Inflammatory macrophage treated with lipopolysaccharide for 1 hour (primary cell): ENCODE measurements around the gene TREM2.
"Not testable (repeated sequence)": the region's sequence is repeated elsewhere in the genome, so short reads cannot be mapped to it uniquely, and the experiment has no call there.

Experiments used
- DNase-seq, 2 donors: peaks; one replicate each; pipeline ENCODE4 v3.0.0-alpha.2; 2020 to 2022

TREM2 gene

GRCh38 chr6:41162687-41163418 lies at the start of gene TREM2:
Gene TREM2, minus strand, starts transcription at chr6:41163116. Its CDS starts 34 bp downstream, at chr6:41163082.
- DNase-seq = peak; percentile 41 to 63

GRCh38 chr6:41209547-41210320 lies 46.8 kb upstream of the TREM2 start:
- no peak for DNase-seq

- DNase-seq = no peak
Measured at GRCh38 chr6:41208439-41209106, 45.7 kb upstream of the TREM2 start.

GRCh38 chr6:41204156-41204555 lies 41.2 kb upstream of the TREM2 start:
- DNase-seq = no peak

GRCh38 chr6:41201764-41202173 lies 38.9 kb upstream of the TREM2 start:
- DNase-seq = no peak

- DNase-seq = no peak
Measured at GRCh38 chr6:41200901-41201763, 38.2 kb upstream of the TREM2 start, which contains the start of gene TREML2. Gene TREML2, minus strand, starts transcription at chr6:41201149. Its CDS starts 141 bp downstream, at chr6:41201008.

GRCh38 chr6:41200296-41200900 lies 37.5 kb upstream of the TREM2 start:
- DNase-seq = peak; percentile 31 to 60

GRCh38 chr6:41199552-41200246 lies 36.8 kb upstream of the TREM2 start:
- DNase-seq = no peak

- peak in 1 of 2 donors; percentile 19 for DNase-seq
Measured at GRCh38 chr6:41197234-41197633, 34.3 kb upstream of the TREM2 start.

GRCh38 chr6:41194386-41194785 lies 31.5 kb upstream of the TREM2 start:
- DNase-seq = no peak

- DNase-seq = no peak
Measured at GRCh38 chr6:41193884-41194283, 31.0 kb upstream of the TREM2 start.

GRCh38 chr6:41193171-41193734 lies 30.3 kb upstream of the TREM2 start:
- no peak for DNase-seq

- peak; percentile 32 to 41 for DNase-seq
Measured at GRCh38 chr6:41191569-41191968, 28.7 kb upstream of the TREM2 start.

- no peak for DNase-seq
Measured at GRCh38 chr6:41190791-41191190, 27.9 kb upstream of the TREM2 start.

GRCh38 chr6:41189967-41190366 lies 27.1 kb upstream of the TREM2 start:
- no peak for DNase-seq

GRCh38 chr6:41189046-41189445 lies 26.1 kb upstream of the TREM2 start:
- DNase-seq = not testable (repeated sequence)

GRCh38 chr6:41187924-41188886 lies 25.3 kb upstream of the TREM2 start:
- DNase-seq = no peak

- peak; percentile 48 to 63 for DNase-seq
Measured at GRCh38 chr6:41186031-41186562, 23.2 kb upstream of the TREM2 start.

- DNase-seq = no peak
Measured at GRCh38 chr6:41184761-41185160, 21.8 kb upstream of the TREM2 start.
